Neural progenitor cell (in vitro differentiated cells): Measurements from ENCODE around the gene SLC45A3.

Experiments
- EZH2 ChIP-seq: fragments of 200-600 bp; sonication (generic); IDR thresholded peaks from 2 replicates; pipeline ENCODE4 v1.6.1; 2017; ENCODE audit warnings: antibody characterized with exemption, mild to moderate bottlenecking, moderate library complexity
- TF ChIP-seq, protein P1 (sequence below): fragments of 200-600 bp; sonication (generic); IDR thresholded peaks from 2 replicates; pipeline ENCODE4 v1.5.1; 2017; ENCODE audit warnings: antibody characterized with exemption, mild to moderate bottlenecking

DNA sequence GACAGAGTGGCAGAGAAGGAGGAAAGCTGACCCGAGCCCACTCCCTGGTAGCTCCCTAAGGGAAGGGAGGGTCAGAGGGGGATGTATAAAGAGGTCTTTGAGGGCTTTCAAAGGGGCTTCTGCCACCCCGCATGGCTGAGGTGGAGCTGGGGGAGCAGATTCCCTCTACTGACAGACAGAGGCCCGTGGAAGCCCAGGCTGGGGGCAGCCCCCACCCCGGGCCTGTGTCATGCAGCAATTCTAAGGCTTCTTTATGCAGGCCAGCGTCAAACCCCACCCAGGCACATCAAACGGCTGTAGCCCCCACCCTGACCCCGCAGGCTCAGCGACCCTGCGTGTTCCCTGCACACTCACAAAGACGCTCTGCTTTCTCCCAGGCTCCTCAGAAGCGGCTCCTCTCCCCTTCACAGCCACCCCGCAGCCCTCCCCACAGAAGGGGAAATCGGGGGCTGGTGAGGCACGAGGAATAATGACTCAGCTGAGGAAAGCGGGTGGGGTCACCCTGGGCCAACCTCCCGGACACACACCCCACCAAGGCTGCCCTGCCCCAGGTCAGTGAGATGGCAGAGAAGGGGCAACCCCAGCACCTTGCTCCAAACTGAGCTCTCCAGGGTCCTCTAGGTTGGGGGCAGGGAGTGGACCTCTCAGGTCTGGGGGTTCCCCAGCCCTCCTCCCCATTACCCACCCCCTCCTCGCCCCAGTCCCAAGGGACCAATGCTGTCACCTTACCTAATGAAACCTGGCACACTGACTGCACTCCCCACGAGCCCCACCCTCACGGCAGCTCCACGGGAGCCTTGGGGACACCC is 10.8 kb downstream of the SLC45A3 start:
- TF ChIP-seq, protein P1, sequence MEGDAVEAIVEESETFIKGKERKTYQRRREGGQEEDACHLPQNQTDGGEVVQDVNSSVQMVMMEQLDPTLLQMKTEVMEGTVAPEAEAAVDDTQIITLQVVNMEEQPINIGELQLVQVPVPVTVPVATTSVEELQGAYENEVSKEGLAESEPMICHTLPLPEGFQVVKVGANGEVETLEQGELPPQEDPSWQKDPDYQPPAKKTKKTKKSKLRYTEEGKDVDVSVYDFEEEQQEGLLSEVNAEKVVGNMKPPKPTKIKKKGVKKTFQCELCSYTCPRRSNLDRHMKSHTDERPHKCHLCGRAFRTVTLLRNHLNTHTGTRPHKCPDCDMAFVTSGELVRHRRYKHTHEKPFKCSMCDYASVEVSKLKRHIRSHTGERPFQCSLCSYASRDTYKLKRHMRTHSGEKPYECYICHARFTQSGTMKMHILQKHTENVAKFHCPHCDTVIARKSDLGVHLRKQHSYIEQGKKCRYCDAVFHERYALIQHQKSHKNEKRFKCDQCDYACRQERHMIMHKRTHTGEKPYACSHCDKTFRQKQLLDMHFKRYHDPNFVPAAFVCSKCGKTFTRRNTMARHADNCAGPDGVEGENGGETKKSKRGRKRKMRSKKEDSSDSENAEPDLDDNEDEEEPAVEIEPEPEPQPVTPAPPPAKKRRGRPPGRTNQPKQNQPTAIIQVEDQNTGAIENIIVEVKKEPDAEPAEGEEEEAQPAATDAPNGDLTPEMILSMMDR = no peak
- TF ChIP-seq EZH2 = no peak
